WTC11 (cell line): ENCODE results near the gene AANAT.

Experiments
- ATF1 ChIP-seq: sonication (generic); formaldehyde crosslinking; IDR thresholded peaks from 2 replicates; pipeline ENCODE4 v1.8.1; 2023; ENCODE audit warnings: mild to moderate bottlenecking, moderate library complexity, missing genetic modification reagents
- CTCF ChIP-seq: fragments of 200-600 bp; IDR thresholded peaks from 2 replicates; pipeline ENCODE4 v1.8.0; 2022; ENCODE audit warnings: antibody characterized with exemption
- SP1 ChIP-seq: sonication (generic); formaldehyde crosslinking; conservative IDR thresholded peaks from 2 replicates; pipeline ENCODE4 v1.8.1; 2022; ENCODE audit warnings: missing genetic modification reagents
- ZNF138 ChIP-seq: sonication (generic); formaldehyde crosslinking; conservative IDR thresholded peaks from 2 replicates; pipeline ENCODE4 v1.8.1; 2022; ENCODE audit warnings: mild to moderate bottlenecking, moderate library complexity, missing genetic modification reagents

GRCh38 chr17:76479515-76480060 lies 12.2 kb downstream of the AANAT start:
- TF ChIP-seq CTCF (no peak), ZNF138 (CRISPR knock-in tag) (no peak), SP1 (no peak), ATF1 (CRISPR knock-in tag) (no peak)
